ENCODE measurements around the gene INTS1. TPM values are rescaled to one million over a fixed set of nuclear protein-coding genes. Genes with fewer than 3 reads are reported as not detected.
A peak's percentile ranks its signal among the peaks of the same experiment; 100 is the strongest.

The INTS1 gene
- total RNA-seq, 2 donors from 2014 or later = 26.9 to 42.4 TPM

GRCh38 chr7:1479287-1479686 lies 24.9 kb downstream of the INTS1 start:
- no peak for ATAC-seq
- no peak for DNase-seq
- intact Hi-C loops (cut with DNase I) = no loop called here

GRCh38 chr7:1478480-1478879 lies 25.7 kb downstream of the INTS1 start:
- no peak for DNase-seq
- ATAC-seq = no peak
- intact Hi-C loops (cut with DNase I) = no loop called here

GRCh38 chr7:1476859-1477258 lies 27.3 kb downstream of the INTS1 start:
- ATAC-seq = no peak
- DNase-seq = no peak
- intact Hi-C loops (cut with DNase I) = no loop called here

GRCh38 chr7:1475991-1476390 lies 28.2 kb downstream of the INTS1 start:
- ATAC-seq = no peak
- no peak for DNase-seq
- intact Hi-C loops (cut with DNase I) = loop anchor here in 1 of 2 donors (2.0 kb wide), 2 partner anchors 49 to 251 kb away; no protein-coding TSS in a partner anchor

- intact Hi-C loops (cut with DNase I) = loop anchor here in 1 of 2 donors (2.0 kb wide), 2 partner anchors 49 to 251 kb away; no protein-coding TSS in a partner anchor
- no peak for ATAC-seq
Measured at GRCh38 chr7:1475393-1475792, 28.8 kb downstream of the INTS1 start.

GRCh38 chr7:1474736-1475135 lies 29.5 kb downstream of the INTS1 start:
- DNase-seq (no peak), ATAC-seq (no peak)
- intact Hi-C loops (cut with DNase I) = loop anchor here in 1 of 2 donors (2.0 to 5.0 kb wide), 3 partner anchors 48 to 282 kb away; no protein-coding TSS in a partner anchor

More at GRCh38 chr7:1475393-1475792, 28.8 kb downstream of the INTS1 start:
- no peak for DNase-seq

GRCh38 chr7:1473864-1474512 lies 30.2 kb downstream of the INTS1 start:
- ATAC-seq = peak; percentile 68 to 82
- intact Hi-C loops (cut with DNase I) = loop anchor here in 1 of 2 donors (2.0 to 5.0 kb wide), 3 partner anchors 47 to 282 kb away; no protein-coding TSS in a partner anchor
- DNase-seq = peak; percentile 88

- no peak for DNase-seq
- no peak for ATAC-seq
- intact Hi-C loops (cut with DNase I) = loop anchor here in 1 of 2 donors (5.0 kb wide), 1 partner anchor 279 kb away; no protein-coding TSS in a partner anchor
Measured at GRCh38 chr7:1470901-1471300, 33.3 kb downstream of the INTS1 start.

- intact Hi-C loops (cut with DNase I) = no loop called here
- DNase-seq (no peak), ATAC-seq (no peak)
Measured at GRCh38 chr7:1468643-1469298, 35.4 kb downstream of the INTS1 start.

- DNase-seq (no peak), ATAC-seq (no peak)
- intact Hi-C loops (cut with DNase I) = no loop called here
Measured at GRCh38 chr7:1468203-1468602, 36.0 kb downstream of the INTS1 start.

- DNase-seq = peak; percentile 89
- ATAC-seq = peak; percentile 64 to 66
- intact Hi-C loops (cut with DNase I) = no loop called here
Measured at GRCh38 chr7:1466524-1467271, 37.5 kb downstream of the INTS1 start.

- intact Hi-C loops (cut with DNase I) = no loop called here
- ATAC-seq (no peak), DNase-seq (no peak)
Measured at GRCh38 chr7:1464694-1465093, 39.5 kb downstream of the INTS1 start.

GRCh38 chr7:1463676-1464223 lies 40.4 kb downstream of the INTS1 start:
- DNase-seq = no peak
- intact Hi-C loops (cut with DNase I) = no loop called here
- no peak for ATAC-seq

GRCh38 chr7:1461646-1462375 lies 42.4 kb downstream of the INTS1 start:
- ATAC-seq (no peak), DNase-seq (no peak)
- intact Hi-C loops (cut with DNase I) = no loop called here

- DNase-seq (peak; percentile 73), ATAC-seq (peak; percentile 0 to 3)
- intact Hi-C loops (cut with DNase I) = no loop called here
Measured at GRCh38 chr7:1460821-1461645, 43.2 kb downstream of the INTS1 start.

- DNase-seq (peak; percentile 51), ATAC-seq (no peak)
- intact Hi-C loops (cut with DNase I) = no loop called here
Measured at GRCh38 chr7:1459920-1460820, 44.0 kb downstream of the INTS1 start.

- peak; percentile 94 to 95 for ATAC-seq
- intact Hi-C loops (cut with DNase I) = no loop called here
- DNase-seq = peak; percentile 100
Measured at GRCh38 chr7:1459512-1459892, 44.7 kb downstream of the INTS1 start.
